Transverse colon (tissue), 3 donors: ENCODE measurements around the gene PPFIBP2.

Experiments used
- POLR2A ChIP-seq: fragments of 450-650 bp; IDR thresholded peaks from one replicate; pipeline ENCODE4 v1.6.1; 2016; ENCODE audit warnings: antibody characterized with exemption, mild to moderate bottlenecking, moderate library complexity
- TF ChIP-seq, protein P1 (sequence below), 5 experiments: fragments of 200-600 bp in 3 of 5; fragments of 450-650 bp in 2 of 5; sonication (generic) in 3 of 5; IDR thresholded peaks; 1 replicate in 2 of 5; 2 replicates in 3 of 5; pipeline ENCODE4 v1.5.1; 2016 to 2017; ENCODE audit warnings: antibody characterized with exemption in 5 of 5, inconsistent platforms in 3 of 5, mild to moderate bottlenecking in 2 of 5, moderate library complexity in 1 of 5

DNA sequence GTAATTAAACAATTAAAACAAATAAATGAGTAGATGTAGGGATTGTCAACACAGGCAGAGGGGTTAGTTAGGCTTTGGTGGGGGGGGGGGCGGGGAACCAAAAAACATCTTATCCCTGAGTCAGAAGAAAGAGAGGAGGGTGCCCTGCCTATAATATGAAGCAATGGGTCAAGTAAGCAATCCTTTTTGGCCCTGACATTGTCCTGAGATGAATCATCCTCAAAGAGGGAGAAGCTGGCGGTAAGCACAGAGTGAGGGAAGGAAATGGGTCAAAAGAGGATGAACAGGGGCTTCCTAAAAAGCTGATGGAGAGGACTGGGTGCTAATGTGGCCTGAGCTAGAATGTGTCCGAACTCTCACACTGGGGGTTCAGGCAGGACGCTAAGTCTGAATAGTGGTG lies 23.7 kb upstream of the PPFIBP2 start:
- TF ChIP-seq, protein P1, sequence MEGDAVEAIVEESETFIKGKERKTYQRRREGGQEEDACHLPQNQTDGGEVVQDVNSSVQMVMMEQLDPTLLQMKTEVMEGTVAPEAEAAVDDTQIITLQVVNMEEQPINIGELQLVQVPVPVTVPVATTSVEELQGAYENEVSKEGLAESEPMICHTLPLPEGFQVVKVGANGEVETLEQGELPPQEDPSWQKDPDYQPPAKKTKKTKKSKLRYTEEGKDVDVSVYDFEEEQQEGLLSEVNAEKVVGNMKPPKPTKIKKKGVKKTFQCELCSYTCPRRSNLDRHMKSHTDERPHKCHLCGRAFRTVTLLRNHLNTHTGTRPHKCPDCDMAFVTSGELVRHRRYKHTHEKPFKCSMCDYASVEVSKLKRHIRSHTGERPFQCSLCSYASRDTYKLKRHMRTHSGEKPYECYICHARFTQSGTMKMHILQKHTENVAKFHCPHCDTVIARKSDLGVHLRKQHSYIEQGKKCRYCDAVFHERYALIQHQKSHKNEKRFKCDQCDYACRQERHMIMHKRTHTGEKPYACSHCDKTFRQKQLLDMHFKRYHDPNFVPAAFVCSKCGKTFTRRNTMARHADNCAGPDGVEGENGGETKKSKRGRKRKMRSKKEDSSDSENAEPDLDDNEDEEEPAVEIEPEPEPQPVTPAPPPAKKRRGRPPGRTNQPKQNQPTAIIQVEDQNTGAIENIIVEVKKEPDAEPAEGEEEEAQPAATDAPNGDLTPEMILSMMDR (IDR thresholded peaks at IDR 0.05), result no peak
- no peak for TF ChIP-seq POLR2A
